Cardiac fibroblast (primary cell): Measurements from ENCODE around the gene OSBPL1A.

Experiments used
- DNase-seq, 2 donors: peaks; one replicate each; pipeline versions ENCODE4 v3.0.0 to v3.0.0-alpha.2; 2010; ENCODE audit warnings: low read depth in 2 of 2
- H3K4me3 ChIP-seq, 2 donors: replicated peaks in 1 of 2; 1 replicate in 1 of 2; 2 replicates in 1 of 2; pipeline ENCODE4 v1.5.1; 2011; ENCODE audit warnings: low read depth in 2 of 2, low read length in 2 of 2, mild to moderate bottlenecking in 2 of 2, moderate library complexity in 1 of 2
- TF ChIP-seq, protein P1 (sequence below): IDR thresholded peaks from one replicate; pipeline ENCODE4 v1.5.1; 2011; ENCODE audit warnings: low read depth, mild to moderate bottlenecking, low read length, inconsistent platforms

OSBPL1A gene

DNA sequence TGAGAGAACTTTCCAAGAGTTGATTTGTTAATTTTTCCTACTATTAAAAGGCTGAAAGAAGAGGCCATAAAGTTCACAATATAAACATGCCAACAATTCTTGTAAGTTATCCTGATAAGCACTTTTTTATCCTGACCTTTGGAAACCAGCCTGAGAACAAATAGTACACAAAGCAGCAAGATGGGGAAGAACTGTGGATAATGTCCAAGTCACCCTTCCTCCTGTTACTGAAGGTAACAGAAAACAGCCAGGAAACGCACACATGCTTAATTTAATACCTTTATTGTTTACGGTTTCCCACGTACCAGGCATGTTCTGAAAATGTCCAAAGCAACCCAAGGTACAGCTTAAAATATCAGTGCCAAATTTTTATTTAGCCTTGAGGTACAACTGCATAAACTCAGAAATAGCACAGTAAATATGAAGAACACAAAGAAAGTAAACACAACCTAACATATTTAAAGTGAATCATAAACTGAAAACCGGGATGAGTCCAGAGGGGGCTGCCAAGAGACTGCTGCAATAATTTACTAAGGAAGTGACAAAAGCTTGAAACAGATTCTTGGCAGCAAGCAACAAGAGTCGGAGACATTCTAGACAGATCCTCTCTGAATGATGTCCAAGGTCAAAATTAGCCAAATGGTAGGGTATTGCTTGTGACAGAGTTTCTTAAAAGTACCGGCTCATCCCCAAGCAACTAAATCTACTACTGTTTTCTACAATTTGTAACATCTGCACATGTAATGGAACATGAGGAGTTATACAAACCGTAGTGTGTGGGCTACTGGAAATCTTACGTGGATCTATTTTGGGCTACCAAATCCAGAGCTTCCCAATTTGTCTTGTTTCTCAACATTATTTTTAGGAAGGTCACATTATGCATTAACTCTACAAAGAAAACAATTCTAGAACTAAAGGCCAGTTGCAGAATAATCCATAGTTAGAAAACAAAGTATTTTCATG is 165.6 kb downstream of the OSBPL1A start:
- TF ChIP-seq, protein P1, sequence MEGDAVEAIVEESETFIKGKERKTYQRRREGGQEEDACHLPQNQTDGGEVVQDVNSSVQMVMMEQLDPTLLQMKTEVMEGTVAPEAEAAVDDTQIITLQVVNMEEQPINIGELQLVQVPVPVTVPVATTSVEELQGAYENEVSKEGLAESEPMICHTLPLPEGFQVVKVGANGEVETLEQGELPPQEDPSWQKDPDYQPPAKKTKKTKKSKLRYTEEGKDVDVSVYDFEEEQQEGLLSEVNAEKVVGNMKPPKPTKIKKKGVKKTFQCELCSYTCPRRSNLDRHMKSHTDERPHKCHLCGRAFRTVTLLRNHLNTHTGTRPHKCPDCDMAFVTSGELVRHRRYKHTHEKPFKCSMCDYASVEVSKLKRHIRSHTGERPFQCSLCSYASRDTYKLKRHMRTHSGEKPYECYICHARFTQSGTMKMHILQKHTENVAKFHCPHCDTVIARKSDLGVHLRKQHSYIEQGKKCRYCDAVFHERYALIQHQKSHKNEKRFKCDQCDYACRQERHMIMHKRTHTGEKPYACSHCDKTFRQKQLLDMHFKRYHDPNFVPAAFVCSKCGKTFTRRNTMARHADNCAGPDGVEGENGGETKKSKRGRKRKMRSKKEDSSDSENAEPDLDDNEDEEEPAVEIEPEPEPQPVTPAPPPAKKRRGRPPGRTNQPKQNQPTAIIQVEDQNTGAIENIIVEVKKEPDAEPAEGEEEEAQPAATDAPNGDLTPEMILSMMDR = no peak
- DNase-seq = peak; percentile 74 to 77
- H3K4me3 ChIP-seq = no peak overlapping the region

DNA sequence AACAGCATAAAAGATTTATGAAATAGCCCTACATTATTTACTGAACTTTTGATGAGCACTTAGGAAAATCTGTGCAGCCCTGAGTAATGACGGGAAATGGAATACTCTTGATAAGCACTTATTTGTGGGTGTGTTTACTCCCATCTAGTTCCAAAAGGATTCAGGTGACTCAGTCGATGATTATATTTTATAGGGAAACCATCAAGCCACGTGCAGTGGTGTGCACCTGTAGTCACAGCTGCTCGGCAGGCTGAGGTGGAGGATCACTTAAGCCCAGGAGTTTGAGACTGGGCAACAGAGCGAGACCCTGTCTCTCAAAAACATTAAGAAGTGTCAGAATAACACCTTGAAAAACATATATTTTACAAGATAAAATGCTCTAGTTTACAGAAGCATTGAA is 166.9 kb downstream of the OSBPL1A start:
- TF ChIP-seq, protein P1 = no peak
- H3K4me3 ChIP-seq = no peak overlapping the region
- no peak for DNase-seq

DNA sequence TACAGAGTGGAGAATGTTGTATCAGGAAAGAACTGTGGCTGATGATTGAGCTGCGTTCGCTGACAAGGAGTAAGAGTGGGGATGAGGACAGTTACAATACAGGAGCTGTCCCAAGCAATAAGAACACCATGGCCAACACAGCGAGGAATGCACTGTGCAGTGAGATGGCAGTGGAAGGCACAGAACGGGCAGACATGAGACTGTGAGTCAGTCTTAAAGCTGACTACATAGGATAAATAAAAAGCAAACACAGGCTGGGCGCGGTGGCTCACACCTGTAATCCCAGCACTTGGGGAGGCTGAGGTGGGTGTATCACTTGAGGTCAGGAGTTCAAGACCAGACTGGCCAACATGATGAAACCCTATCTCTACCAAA is 169.0 kb downstream of the OSBPL1A start:
- peak in 1 of 2 donors; percentile 22 for DNase-seq
- no peak overlapping the region for H3K4me3 ChIP-seq
- TF ChIP-seq, protein P1 = no peak

DNA sequence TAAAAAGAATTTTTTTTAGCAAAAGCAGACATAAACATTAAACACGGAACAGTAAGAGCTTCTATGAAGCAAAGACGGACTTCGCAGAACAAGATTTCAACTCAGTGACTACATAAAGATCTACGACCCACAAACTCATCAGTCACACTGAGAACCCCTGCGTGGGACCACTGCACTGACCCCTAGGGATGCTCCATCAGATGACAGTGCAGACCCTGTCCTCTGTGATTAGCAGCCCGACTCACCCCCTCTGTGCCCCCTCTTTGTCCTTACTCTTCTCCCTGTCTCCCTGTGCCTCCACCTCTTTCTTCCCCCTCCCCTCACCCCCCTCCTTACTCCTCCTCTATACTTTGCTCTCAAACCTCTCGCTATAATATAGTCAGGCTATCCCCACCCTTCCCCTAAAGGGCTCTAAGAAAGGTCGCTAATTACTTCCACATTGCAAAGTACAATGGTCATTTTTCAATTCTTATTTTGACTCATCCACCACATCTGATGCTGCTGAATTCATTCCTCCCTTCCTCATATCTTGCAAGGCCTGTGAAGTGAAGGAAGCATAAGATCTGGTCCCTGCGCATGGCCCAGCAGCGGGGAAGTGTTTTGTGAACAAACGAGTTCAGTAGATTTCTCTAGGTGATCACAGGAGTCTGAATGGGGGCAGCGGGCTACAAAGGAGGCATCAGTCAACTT is 169.5 kb downstream of the OSBPL1A start:
- peak; percentile 51 to 63 for DNase-seq
- H3K4me3 ChIP-seq = no peak overlapping the region
- TF ChIP-seq, protein P1 = no peak

DNA sequence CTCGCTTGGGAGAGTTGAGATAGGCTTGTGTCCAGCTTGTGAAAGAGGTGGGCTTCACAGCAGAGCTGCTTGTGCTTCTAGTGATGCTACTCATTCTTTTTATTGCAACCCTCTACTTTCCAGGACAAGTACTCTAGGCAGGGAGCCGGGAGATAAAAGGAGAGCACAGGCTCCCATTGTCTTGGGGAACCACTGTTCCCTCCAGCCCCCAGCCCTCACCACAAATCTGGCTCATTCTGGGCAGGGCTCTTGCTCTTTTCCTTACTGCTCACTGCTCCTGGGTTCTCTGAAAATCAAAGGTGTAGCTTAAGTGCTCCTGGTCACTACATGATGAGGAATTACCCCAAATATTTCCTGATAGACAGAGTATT is 177.3 kb downstream of the OSBPL1A start:
- TF ChIP-seq, protein P1 = no peak
- H3K4me3 ChIP-seq = no peak overlapping the region
- DNase-seq = no peak

DNA sequence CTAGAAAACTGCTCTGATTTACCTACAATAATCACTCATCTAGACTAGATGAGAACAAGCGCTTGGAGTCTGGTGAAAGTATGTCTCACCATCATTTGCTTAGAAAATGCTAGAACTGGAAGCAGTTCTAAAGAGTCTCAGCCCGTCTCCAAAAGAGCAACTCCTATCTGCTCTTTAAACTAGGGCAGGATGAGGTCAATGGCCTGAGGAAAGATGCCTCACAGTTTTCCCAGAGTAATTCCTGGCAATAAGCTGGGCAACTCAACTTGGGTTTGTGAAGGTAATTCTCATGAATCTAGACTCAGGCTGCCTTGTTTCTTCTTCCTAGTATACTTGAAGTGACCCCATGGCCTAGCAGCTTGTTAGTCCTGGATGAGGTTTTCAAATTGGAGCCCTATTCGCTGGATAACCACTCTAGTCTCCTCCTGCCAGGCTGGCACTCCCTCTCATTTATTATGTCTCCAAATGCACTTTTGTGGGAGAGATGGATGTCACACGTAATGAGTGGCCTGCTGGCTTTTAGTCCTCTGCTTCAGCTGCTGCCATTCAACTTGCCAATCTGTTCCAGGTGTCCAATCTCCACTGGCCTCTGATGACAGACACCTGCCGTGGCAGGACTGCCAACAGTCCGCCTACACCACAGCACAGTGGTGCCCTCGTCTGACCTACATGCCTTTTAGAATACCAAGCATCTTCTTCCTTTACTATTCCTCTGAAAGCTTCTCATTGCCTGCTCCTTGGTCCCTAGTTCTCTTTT is 177.9 kb downstream of the OSBPL1A start:
- no peak overlapping the region for H3K4me3 ChIP-seq
- no peak for DNase-seq
- TF ChIP-seq, protein P1 = no peak
